PC-3 (cell line): Measurements from ENCODE around the gene CDKL2. TPM values are rescaled to one million over a fixed set of nuclear protein-coding genes. Genes with fewer than 3 reads are reported as not detected.
"Not testable (repeated sequence)": the region's sequence is repeated elsewhere in the genome, so short reads cannot be mapped to it uniquely, and the experiment has no call there.

ENCODE experiments used
- ATAC-seq: fragments of 200-7000 bp; cut with Tn5 transposase; 2 replicates; pipeline ENCODE4 v1.9.1; 2020; ENCODE audit warnings: mild to moderate bottlenecking, moderate library complexity
- BruUV-seq: library from RNA; stranded (reverse); fragments of 400-500 nt; replicated peaks from 2 replicates; lab custom pipeline; 2021; lab: Mats Ljungman, UMichigan
- CTCF ChIA-PET: fragments of 300-600 bp; sonication (Branson Sonifier 250); formaldehyde crosslinking; loops from one replicate; lab custom pipeline; 2022; ENCODE audit warnings: antibody characterized with exemption; lab: Charles Lee
- POLR2A ChIA-PET: fragments of 300-600 bp; sonication (Branson Sonifier 250); formaldehyde crosslinking; loops from one replicate; lab custom pipeline; 2022; ENCODE audit warnings: antibody characterized with exemption; ENCODE audit not compliant: unreplicated experiment; lab: Charles Lee
- DNase-seq: peaks from one replicate; pipeline ENCODE4 v3.0.0-alpha.2; 2015
- H2AFZ ChIP-seq: fragments of 300-600 bp; sonication (generic); 2 replicates; pipeline ENCODE4 v1.6.0; 2016; ENCODE audit warnings: antibody characterized with exemption, low read length
- H3F3A ChIP-seq: fragments of 300-600 bp; sonication (generic); one replicate; pipeline ENCODE4 v1.6.0; 2017; ENCODE audit warnings: antibody characterized with exemption, low read length, control low read depth, mild to moderate bottlenecking; ENCODE audit not compliant: unreplicated experiment
- H3K27ac ChIP-seq: fragments of 300-600 bp; sonication (generic); 2 replicates; pipeline ENCODE4 v1.5.1; 2016; ENCODE audit warnings: mild to moderate bottlenecking, low read length
- H3K27me3 ChIP-seq: fragments of 300-600 bp; sonication (generic); 2 replicates; pipeline ENCODE4 v1.6.1; 2016; ENCODE audit warnings: low read length, mixed read lengths
- H3K36me3 ChIP-seq: fragments of 300-600 bp; sonication (generic); 2 replicates; pipeline ENCODE4 v1.6.1; 2016; ENCODE audit warnings: low read depth, mixed run types, low read length, mixed read lengths
- H3K4me1 ChIP-seq: fragments of 300-600 bp; sonication (generic); 2 replicates; pipeline ENCODE4 v1.5.1; 2016; ENCODE audit warnings: low read length; ENCODE audit not compliant: insufficient read depth
- H3K4me2 ChIP-seq: fragments of 300-600 bp; sonication (generic); 2 replicates; pipeline ENCODE4 v1.6.0; 2016; ENCODE audit warnings: low read length
- H3K4me3 ChIP-seq: fragments of 300-600 bp; sonication (generic); 2 replicates; pipeline ENCODE4 v1.5.1; 2016; ENCODE audit warnings: mild to moderate bottlenecking, low read length, mixed read lengths
- H3K79me2 ChIP-seq: fragments of 300-600 bp; sonication (generic); 2 replicates; pipeline ENCODE4 v1.6.1; 2017; ENCODE audit warnings: low read length, mixed read lengths
- H3K9ac ChIP-seq: fragments of 300-600 bp; sonication (generic); 2 replicates; pipeline ENCODE4 v1.6.0; 2016; ENCODE audit warnings: mild to moderate bottlenecking, low read length
- H3K9me2 ChIP-seq: fragments of 300-600 bp; sonication (generic); replicated peaks from 2 replicates; pipeline ENCODE4 v1.6.1; 2016; ENCODE audit warnings: mixed run types, low read length, mixed read lengths
- H3K9me3 ChIP-seq: fragments of 300-600 bp; sonication (generic); 2 replicates; pipeline ENCODE4 v1.6.1; 2016; ENCODE audit warnings: low read length, mixed read lengths
- H4K20me1 ChIP-seq: fragments of 300-600 bp; sonication (generic); 2 replicates; pipeline ENCODE4 v1.6.1; 2016; ENCODE audit warnings: low read length, mixed read lengths
- CTCF ChIP-seq: fragments of 300-600 bp; sonication (generic); conservative IDR thresholded peaks from 2 replicates; pipeline ENCODE4 v1.5.1; 2017; ENCODE audit warnings: antibody characterized with exemption, low read depth, mild to moderate bottlenecking, low read length
- EZH2 ChIP-seq: fragments of 300-600 bp; sonication (generic); IDR thresholded peaks from one replicate; pipeline ENCODE4 v1.6.1; 2017; ENCODE audit warnings: antibody characterized with exemption, mild to moderate bottlenecking, low read length; ENCODE audit not compliant: unreplicated experiment
- EZH2phosphoT487 ChIP-seq: fragments of 300-600 bp; sonication (generic); IDR thresholded peaks from 2 replicates; pipeline ENCODE4 v1.6.1; 2018; ENCODE audit warnings: mild to moderate bottlenecking, antibody characterized with exemption, low read length, borderline replicate concordance
- intact Hi-C: fragments of 100-400 bp; cut with micrococcal nuclease; formaldehyde crosslinking; loops from 2 replicates; pipeline ENCODE4 v1.9.0; 2023
- total RNA-seq: library from RNA; depleted of rRNA; stranded (reverse); fragments of >200 nt; gene quantifications from 2 replicates; pipeline ENCODE4 v1.2.3, GENCODE V29; 2014

The CDKL2 gene
- total RNA-seq, 1 experiment from 2014 or later, result 0.55 TPM

GRCh38 chr4:75544870-75545269, 85.5 kb downstream of the CDKL2 start:
- ChIA-PET POLR2A (no interaction called here), CTCF (no interaction called here)
- ATAC-seq (no peak), DNase-seq (no peak)
- H3F3A ChIP-seq, result no peaks in the 10 kb centered on the region
- H3K36me3 ChIP-seq, result no peaks in the 10 kb centered on the region
- H4K20me1 ChIP-seq, result no peaks in the 10 kb centered on the region
- no peaks in the 10 kb centered on the region for H3K27me3 ChIP-seq
- BruUV-seq, result no TSS peak
- H3K9me3 ChIP-seq, result no peaks in the 10 kb centered on the region
- no peak overlapping the region for H3K27ac ChIP-seq
- H3K4me3 ChIP-seq, result no peak overlapping the region
- peaks cover 14% of the 10 kb centered on the region for H3K4me1 ChIP-seq
- H3K9me2 ChIP-seq, result no peaks in the 10 kb centered on the region
- H2AFZ ChIP-seq, result no peak overlapping the region
- intact Hi-C loops, result no loop called here
- no peak overlapping the region for H3K9ac ChIP-seq
- no peaks in the 10 kb centered on the region for H3K79me2 ChIP-seq
- no peak overlapping the region for H3K4me2 ChIP-seq
- TF ChIP-seq EZH2 (no peak), EZH2phosphoT487 (no peak), CTCF (no peak)

GRCh38 chr4:75544220-75544619, 86.1 kb downstream of the CDKL2 start:
- H3K4me1 ChIP-seq, result peaks cover 14% of the 10 kb centered on the region
- intact Hi-C loops, H2AFZ ChIP-seq, H3K36me3 ChIP-seq, POLR2A ChIA-PET, H3K9me3 ChIP-seq, H4K20me1 ChIP-seq, H3F3A ChIP-seq, CTCF ChIA-PET, BruUV-seq, H3K4me3 ChIP-seq, H3K79me2 ChIP-seq, DNase-seq, H3K27me3 ChIP-seq, H3K4me2 ChIP-seq, H3K9me2 ChIP-seq, ATAC-seq, H3K27ac ChIP-seq, H3K9ac ChIP-seq: not testable (repeated sequence)

GRCh38 chr4:75542824-75543223, 87.5 kb downstream of the CDKL2 start:
- BruUV-seq, result no TSS peak
- DNase-seq (peak; percentile 80), ATAC-seq (peak; percentile 96)
- Histone ChIP-seq H3K9me2 (no peaks in the 10 kb centered on the region), H3K4me2 (no peak overlapping the region), H3K4me1 (peaks cover 14% of the 10 kb centered on the region), H3K4me3 (no peak overlapping the region), H2AFZ (no peak overlapping the region), H3K36me3 (no peaks in the 10 kb centered on the region), H3K9me3 (no peaks in the 10 kb centered on the region), H3K27ac (no peak overlapping the region), H3F3A (no peaks in the 10 kb centered on the region), H3K79me2 (no peaks in the 10 kb centered on the region), H3K9ac (no peak overlapping the region), H3K27me3 (no peaks in the 10 kb centered on the region), H4K20me1 (no peaks in the 10 kb centered on the region)
- CTCF ChIA-PET, result no interaction called here
- POLR2A ChIA-PET, result interaction anchor here (0.5 kb wide), 1 partner anchor 882 kb away, joined by 4 read pairs; no protein-coding TSS in a partner anchor
- TF ChIP-seq EZH2 (no peak), EZH2phosphoT487 (no peak), CTCF (no peak)
- intact Hi-C loops, result no loop called here

- H4K20me1 ChIP-seq, H3K36me3 ChIP-seq, ATAC-seq, H3K4me3 ChIP-seq, H3K9ac ChIP-seq, DNase-seq, H3K4me2 ChIP-seq, intact Hi-C loops, BruUV-seq, H3K9me2 ChIP-seq, H3K27me3 ChIP-seq, H2AFZ ChIP-seq, H3K79me2 ChIP-seq, H3K27ac ChIP-seq, CTCF ChIA-PET, POLR2A ChIA-PET, H3K4me1 ChIP-seq, H3K9me3 ChIP-seq, H3F3A ChIP-seq: not testable (repeated sequence)
Observed at GRCh38 chr4:75537308-75537707, 93.0 kb downstream of the CDKL2 start.

- DNase-seq, H3F3A ChIP-seq, POLR2A ChIA-PET, CTCF ChIA-PET, H3K9ac ChIP-seq, BruUV-seq, intact Hi-C loops, H3K27ac ChIP-seq, H3K9me2 ChIP-seq, H2AFZ ChIP-seq, H3K4me1 ChIP-seq, H3K9me3 ChIP-seq, H3K4me3 ChIP-seq, H3K79me2 ChIP-seq, H3K4me2 ChIP-seq, H3K27me3 ChIP-seq, H4K20me1 ChIP-seq, ATAC-seq: not testable (repeated sequence)
- peaks cover 20% of the 10 kb centered on the region for H3K36me3 ChIP-seq
Observed at GRCh38 chr4:75533926-75534325, 96.4 kb downstream of the CDKL2 start.
